H1 (cell line): Measurements from ENCODE around the gene SPINK4. TPM values are rescaled to one million over a fixed set of nuclear protein-coding genes. Genes with fewer than 3 reads are reported as not detected.
A peak's percentile ranks its signal among the peaks of the same experiment; 100 is the strongest.

Experiments used
- CTCF ChIA-PET: fragments of 300-600 bp; sonication (Branson Sonifier 250); formaldehyde crosslinking; loops from one replicate; lab custom pipeline; 2021; ENCODE audit not compliant: partially characterized antibody; lab: Charles Lee
- POLR2A ChIA-PET: fragments of 300-600 bp; sonication (Branson Sonifier 250); formaldehyde crosslinking; loops from one replicate; lab custom pipeline; 2021; ENCODE audit warnings: inconsistent platforms; ENCODE audit not compliant: partially characterized antibody; lab: Charles Lee
- DNase-seq, 2 experiments: peaks; one replicate each; pipeline versions ENCODE4 v3.0.0 to v3.0.0-alpha.2; 2010 to 2022; ENCODE audit warnings: low spot score in 2 of 2, low read depth in 1 of 2, mixed read lengths in 1 of 2
- FAIRE-seq: peaks from 2 replicates; lab custom pipeline; 2011; peaks lifted over from hg19 to GRCh38; lab: Jason Lieb, UNC
- H2AFZ ChIP-seq: 2 replicates; pipeline ENCODE4 v1.8.1; 2012; ENCODE audit warnings: low read length, inconsistent platforms
- H2AK5ac ChIP-seq: 2 replicates; pipeline ENCODE4 v1.6.1; 2013; ENCODE audit warnings: low read depth, low read length
- H2BK120ac ChIP-seq: replicated peaks from 2 replicates; pipeline ENCODE3; 2013; ENCODE audit warnings: low read depth, low read length, inconsistent platforms
- H2BK12ac ChIP-seq: 2 replicates; pipeline ENCODE4 v1.6.1; 2013; ENCODE audit warnings: low read depth, low read length
- H2BK15ac ChIP-seq: 2 replicates; pipeline ENCODE4 v1.6.1; 2013; ENCODE audit warnings: low read length
- H2BK20ac ChIP-seq: 2 replicates; pipeline ENCODE4 v1.6.1; 2013; ENCODE audit warnings: low read length
- H2BK5ac ChIP-seq: 2 replicates; pipeline ENCODE4 v1.6.1; 2013; ENCODE audit warnings: low read depth, low read length
- H3K14ac ChIP-seq: 2 replicates; pipeline ENCODE4 v1.6.1; 2013; ENCODE audit warnings: inconsistent platforms; ENCODE audit not compliant: insufficient read length
- H3K18ac ChIP-seq: 2 replicates; pipeline ENCODE4 v1.6.1; 2013; ENCODE audit warnings: low read length; ENCODE audit errors: extremely low read depth
- H3K23ac ChIP-seq: 2 replicates; pipeline ENCODE4 v1.6.1; 2013; ENCODE audit warnings: inconsistent platforms; ENCODE audit not compliant: insufficient read length
- H3K23me2 ChIP-seq: 2 replicates; pipeline ENCODE4 v1.6.1; 2013; ENCODE audit warnings: low read depth, low read length
- H3K27ac ChIP-seq: 2 replicates; pipeline ENCODE4 v1.6.1; 2011; ENCODE audit warnings: low read depth, low read length, inconsistent platforms
- H3K27me3 ChIP-seq, 4 experiments: replicated peaks in 1 of 4; 1 replicate in 1 of 4; 2 replicates in 3 of 4; pipeline versions ENCODE4 v1.6.1 to v1.8.1; 2011 to 2013; ENCODE audit warnings: low read length in 3 of 4, mild to moderate bottlenecking in 3 of 4, inconsistent platforms in 2 of 4, mixed read lengths in 2 of 4, moderate library complexity in 1 of 4; ENCODE audit not compliant: control insufficient read depth in 3 of 4, insufficient read depth in 3 of 4; ENCODE audit errors: extremely low read depth in 1 of 4
- H3K36me3 ChIP-seq, 4 experiments: 2 replicates each; pipeline versions ENCODE4 v1.6.1 to v1.8.1; 2011 to 2013; ENCODE audit warnings: mild to moderate bottlenecking in 4 of 4, low read length in 3 of 4, moderate library complexity in 2 of 4, control low read depth in 1 of 4, inconsistent platforms in 1 of 4; ENCODE audit not compliant: insufficient read depth in 4 of 4, control insufficient read depth in 2 of 4
- H3K4ac ChIP-seq: replicated peaks from 2 replicates; pipeline ENCODE3; 2013; ENCODE audit warnings: low read length, low read depth, mixed read lengths, inconsistent platforms; ENCODE audit not compliant: insufficient read length
- H3K4me1 ChIP-seq, 4 experiments: replicated peaks in 1 of 4; 1 replicate in 1 of 4; 2 replicates in 3 of 4; pipeline versions ENCODE4 v1.6.1 to v1.8.1; 2011 to 2013; ENCODE audit warnings: low read length in 3 of 4, inconsistent platforms in 2 of 4, mixed read lengths in 1 of 4; ENCODE audit not compliant: insufficient read depth in 4 of 4, control insufficient read depth in 3 of 4
- H3K4me2 ChIP-seq, 2 experiments: 2 replicates each; pipeline versions ENCODE4 v1.6.1 to v1.8.1; 2011 to 2013; ENCODE audit warnings: low read depth in 2 of 2, low read length in 2 of 2, control low read depth in 1 of 2, inconsistent platforms in 1 of 2, mild to moderate bottlenecking in 1 of 2; ENCODE audit not compliant: insufficient read depth in 1 of 2
- H3K4me3 ChIP-seq, 4 experiments: fragments of 200-600, 300-600 bp in 1 of 4; sonication (generic), shearing (Covaris generic), sonication (Bioruptor Twin) in 1 of 4; 2 replicates each; pipeline versions ENCODE4 v1.5.1 to v1.8.1; 2011 to 2016; ENCODE audit warnings: low read length in 4 of 4, low read depth in 3 of 4, control low read depth in 2 of 4, inconsistent platforms in 2 of 4, mild to moderate bottlenecking in 2 of 4, mixed read lengths in 1 of 4, moderate library complexity in 1 of 4; ENCODE audit not compliant: insufficient read depth in 2 of 4; ENCODE audit errors: extremely low read depth in 1 of 4
- H3K56ac ChIP-seq: replicated peaks from 2 replicates; pipeline ENCODE3; 2013; ENCODE audit warnings: low read depth, mild to moderate bottlenecking, mixed read lengths, low read length, inconsistent platforms; ENCODE audit not compliant: insufficient read length
- H3K79me1 ChIP-seq: 2 replicates; pipeline ENCODE4 v1.6.1; 2013; ENCODE audit warnings: low read depth, low read length, control low read depth
- H3K79me2 ChIP-seq, 2 experiments: 2 replicates each; pipeline versions ENCODE4 v1.6.1 to v1.8.1; 2012 to 2013; ENCODE audit warnings: low read length in 2 of 2, mild to moderate bottlenecking in 2 of 2, inconsistent platforms in 1 of 2; ENCODE audit not compliant: insufficient read depth in 2 of 2, control insufficient read depth in 1 of 2
- H3K9ac ChIP-seq, 4 experiments: replicated peaks in 1 of 4; 1 replicate in 1 of 4; 2 replicates in 3 of 4; pipeline versions ENCODE4 v1.6.1 to v1.8.1; 2011 to 2013; ENCODE audit warnings: low read depth in 3 of 4, low read length in 3 of 4, control low read depth in 2 of 4, mild to moderate bottlenecking in 2 of 4, moderate library complexity in 2 of 4, inconsistent platforms in 1 of 4; ENCODE audit errors: extremely low read depth in 1 of 4
- H3K9me3 ChIP-seq, 2 experiments: 2 replicates each; pipeline versions ENCODE4 v1.6.1 to v1.8.1; 2012 to 2013; ENCODE audit warnings: mild to moderate bottlenecking in 2 of 2, moderate library complexity in 2 of 2, control low read depth in 1 of 2, inconsistent platforms in 1 of 2, low read depth in 1 of 2, low read length in 1 of 2, mixed read lengths in 1 of 2; ENCODE audit not compliant: insufficient read depth in 2 of 2
- H4K20me1 ChIP-seq, 2 experiments: replicated peaks in 1 of 2; 2 replicates each; pipeline versions ENCODE3 to v1.8.1; 2011 to 2013; ENCODE audit warnings: inconsistent platforms in 2 of 2, low read length in 2 of 2, mild to moderate bottlenecking in 1 of 2; ENCODE audit not compliant: insufficient read depth in 2 of 2, control insufficient read depth in 1 of 2
- H4K5ac ChIP-seq: 2 replicates; pipeline ENCODE4 v1.6.1; 2013; ENCODE audit warnings: low read length, low read depth, mixed read lengths, inconsistent platforms; ENCODE audit not compliant: insufficient read length
- H4K8ac ChIP-seq: 2 replicates; pipeline ENCODE4 v1.8.0; 2013; ENCODE audit warnings: mild to moderate bottlenecking, moderate library complexity, low read length, inconsistent platforms; ENCODE audit not compliant: insufficient read depth; ENCODE audit errors: extremely low read depth
- H4K91ac ChIP-seq: replicated peaks from 2 replicates; pipeline ENCODE3; 2013; ENCODE audit warnings: low read length, mixed read lengths, inconsistent platforms; ENCODE audit not compliant: insufficient read length
- FOSL1 ChIP-seq: IDR thresholded peaks from 2 replicates; pipeline ENCODE4 v1.6.1; 2011; ENCODE audit warnings: mild to moderate bottlenecking, low read depth, low read length, moderate library complexity; ENCODE audit not compliant: insufficient read depth
- KDM4A ChIP-seq: IDR thresholded peaks from one replicate; pipeline ENCODE4 v1.7.1; 2012; ENCODE audit warnings: low read depth, mild to moderate bottlenecking, moderate library complexity, low read length, inconsistent platforms; ENCODE audit not compliant: severe bottlenecking
- RAD21 ChIP-seq, 2 experiments: IDR thresholded peaks in 1 of 2; conservative IDR thresholded peaks in 1 of 2; 2 replicates each; pipeline ENCODE4 v1.6.1; 2011; ENCODE audit warnings: low read depth in 2 of 2, low read length in 2 of 2, improper control_type of control experiment in 1 of 2, inconsistent platforms in 1 of 2, mild to moderate bottlenecking in 1 of 2, moderate library complexity in 1 of 2
- SIX5 ChIP-seq: IDR thresholded peaks from 2 replicates; pipeline ENCODE4 v1.6.1; 2011; ENCODE audit warnings: mild to moderate bottlenecking, low read depth, low read length
- WGBS, 2 experiments: shearing (Covaris generic) in 1 of 2; methylation state at CpG; one replicate each; pipeline versions ENCODE4 v1.1.6 to v1.1.7; 2013 to 2015; ENCODE audit warnings: low lambda C conversion rate in 2 of 2, mixed read lengths in 2 of 2, inconsistent platforms in 1 of 2, low coverage in 1 of 2, missing lambda C conversion rate in 1 of 2; ENCODE audit not compliant: insufficient replicate concordance in 2 of 2, insufficient coverage in 1 of 2, insufficient read length in 1 of 2; ENCODE audit errors: extremely low coverage in 1 of 2, missing lambda C conversion rate in 1 of 2; 5-methylcytosine and 5-hydroxymethylcytosine counted together
- polyA plus RNA-seq, 7 experiments: library from polyadenylated mRNA; depleted of rRNA in 3 of 7; stranded (reverse) in 5 of 7; unstranded in 2 of 7; fragments of >200 nt in 5 of 7; fragments of 200-250 nt in 2 of 7; gene quantifications; 1 replicate in 5 of 7; 2 replicates in 1 of 7; 4 replicates in 1 of 7; pipeline versions ENCODE4 v1.2.1 to v1.2.3, GENCODE V29; 2011 to 2013; ENCODE audit warnings: missing spikeins in 2 of 7, mixed read lengths in 2 of 7
- total RNA-seq: library from RNA; stranded (reverse); fragmentation: NEBNext Ultra II Directional; extraction: Animal tissue kit (Norgen Biotek cat#: 25700); gene quantifications from 2 replicates; pipeline ENCODE4 v1.2.1, GENCODE V29; 2021

The SPINK4 gene
- total and polyA plus RNA-seq, 2 of the 8 experiments (the other 6 are each of a cell fraction or from before 2014, with no cell fraction given): not detected

DNA sequence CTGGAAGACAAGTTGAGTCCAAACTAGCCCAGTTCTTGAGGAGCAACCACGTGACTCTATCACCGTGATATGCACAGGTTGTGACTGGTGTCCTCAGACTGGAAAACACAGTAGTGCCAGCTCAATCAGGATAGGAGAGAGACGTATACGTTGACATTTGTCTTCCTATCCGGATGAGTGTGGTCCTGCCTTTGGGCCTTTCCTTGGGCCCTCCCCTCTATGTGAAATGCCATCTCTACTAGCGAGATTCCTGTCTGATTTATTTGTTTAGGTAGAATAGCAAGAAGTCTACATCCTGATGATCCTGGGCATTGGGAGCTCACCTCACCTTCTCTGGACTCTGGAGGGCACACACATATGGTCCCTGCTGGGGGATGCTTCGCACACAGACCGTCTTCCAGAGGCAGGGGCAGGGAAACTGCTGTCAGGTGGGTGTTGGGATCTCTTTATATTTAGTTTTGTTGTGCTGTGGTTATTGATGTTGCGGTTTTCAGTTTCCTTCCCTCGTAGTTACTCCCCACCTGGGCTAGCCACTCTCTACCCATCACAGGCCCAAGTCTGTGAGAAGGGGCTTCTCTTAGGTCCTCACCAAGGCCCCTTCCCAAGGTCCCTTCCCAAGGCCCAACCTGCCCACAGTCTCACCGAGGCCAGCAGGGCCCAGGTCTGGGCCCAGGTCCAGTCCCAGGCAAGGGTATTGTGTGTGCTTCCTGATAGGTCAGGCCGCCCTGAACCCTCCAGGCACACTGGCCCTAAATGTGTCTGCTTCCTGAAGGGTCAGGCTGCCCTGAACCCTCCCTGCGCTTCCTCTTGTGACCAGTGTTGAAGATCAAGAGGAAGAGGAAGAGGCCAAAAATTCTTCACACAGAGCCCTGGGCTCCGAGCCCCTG lies 19.0 kb upstream of the SPINK4 start:
- 87% methylated on average over 14 of the region's 14 CpGs; no CpG with 5 or more reads in 1 of the 2 experiments for WGBS, 2 experiments
- no peaks in the 10 kb centered on the region; a peak in 1 of 7 replicates for H3K4me1 ChIP-seq
- no peak overlapping the region for H3K14ac ChIP-seq
- H3K18ac ChIP-seq: no peak overlapping the region
- H3K9me3 ChIP-seq: no peaks in the 10 kb centered on the region
- H2BK20ac ChIP-seq: no peak overlapping the region
- H3K4me3 ChIP-seq: no peak overlapping the region
- no peaks in the 10 kb centered on the region for H3K23me2 ChIP-seq
- no peak overlapping the region for H3K4ac ChIP-seq
- H4K91ac ChIP-seq: no peak overlapping the region
- no peak overlapping the region for H2BK120ac ChIP-seq
- H2AK5ac ChIP-seq: no peak overlapping the region
- no peak overlapping the region for H2AFZ ChIP-seq
- CTCF ChIA-PET: no interaction called here
- no peaks in the 10 kb centered on the region for H4K20me1 ChIP-seq
- no peak overlapping the region for H3K9ac ChIP-seq
- H3K79me1 ChIP-seq: no peaks in the 10 kb centered on the region
- no peak for TF ChIP-seq KDM4A
- no peak for TF ChIP-seq RAD21 (IDR thresholded peaks at IDR 0.05 in 1 of 2, conservative IDR thresholded peaks at IDR 0.05 in 1 of 2; ENCODE audit: low read depth in 2 of 2, low read length in 2 of 2)
- TF ChIP-seq FOSL1: no peak
- TF ChIP-seq SIX5: no peak
- no peak overlapping the region for H3K27ac ChIP-seq
- H4K8ac ChIP-seq: no peak overlapping the region; the same call in 1 of the 2 replicates
- no peaks in the 10 kb centered on the region; a peak in 1 of 7 replicates for H3K27me3 ChIP-seq
- peak overlapping the region; percentile 13; the same call in 1 of the 2 replicates for H2BK5ac ChIP-seq
- no peaks in the 10 kb centered on the region for H3K36me3 ChIP-seq
- DNase-seq: no peak
- H3K56ac ChIP-seq: no peak overlapping the region
- H2BK15ac ChIP-seq: no peak overlapping the region
- no peaks in the 10 kb centered on the region for H3K79me2 ChIP-seq
- H3K23ac ChIP-seq: no peak overlapping the region
- H4K5ac ChIP-seq: no peak overlapping the region
- FAIRE-seq: no peak
- POLR2A ChIA-PET: no interaction called here
- H3K4me2 ChIP-seq: no peak overlapping the region
- no peak overlapping the region for H2BK12ac ChIP-seq
